HG03097 (cell line): ENCODE measurements around the gene MXRA7.
"Not testable (repeated sequence)": the region's sequence is repeated elsewhere in the genome, so short reads cannot be mapped to it uniquely, and the experiment has no call there.

Experiments
- ATAC-seq: cut with Tn5 transposase; IDR thresholded peaks from one replicate; pipeline ENCODE4 v1.9.1; 2021; ENCODE audit not compliant: unreplicated experiment, low FRiP score

MXRA7 gene, protein sequence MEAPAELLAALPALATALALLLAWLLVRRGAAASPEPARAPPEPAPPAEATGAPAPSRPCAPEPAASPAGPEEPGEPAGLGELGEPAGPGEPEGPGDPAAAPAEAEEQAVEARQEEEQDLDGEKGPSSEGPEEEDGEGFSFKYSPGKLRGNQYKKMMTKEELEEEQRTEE

DNA sequence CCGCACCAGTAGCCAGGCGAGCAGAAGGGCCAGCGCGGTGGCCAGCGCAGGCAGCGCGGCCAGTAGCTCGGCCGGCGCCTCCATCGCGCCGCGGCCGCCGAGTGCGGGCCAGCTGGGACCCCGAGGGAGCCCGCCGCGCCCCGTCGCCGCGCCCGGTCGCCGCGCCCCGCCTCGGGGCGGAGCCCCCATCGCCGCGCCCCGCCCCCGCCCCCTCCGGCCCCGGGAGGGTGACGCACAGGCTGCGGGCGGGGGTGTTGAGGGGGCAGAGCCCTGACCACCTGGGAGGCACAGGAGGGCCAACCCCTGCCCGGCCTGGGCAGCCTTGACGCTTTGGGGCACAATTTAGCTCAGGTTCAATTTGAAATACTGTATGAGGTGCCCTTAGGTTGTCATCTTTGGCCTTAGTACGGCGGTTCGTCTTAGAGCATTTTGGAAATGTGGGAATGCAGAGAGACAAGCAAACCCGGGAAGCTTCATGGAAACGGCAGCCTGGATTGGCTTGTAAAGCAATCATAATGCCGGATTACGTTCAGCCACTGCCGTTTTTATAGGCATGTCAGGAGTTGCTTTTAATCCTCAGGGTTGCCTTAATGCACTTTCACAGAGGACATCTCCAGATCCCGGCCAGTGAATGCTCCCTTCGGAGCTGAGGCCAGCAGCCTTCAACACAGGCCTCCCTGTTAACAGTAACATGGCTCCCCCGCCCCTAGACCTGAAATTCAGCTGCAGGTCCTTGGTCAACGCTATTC lies at the start of gene MXRA7:
Gene MXRA7, minus strand, starts transcription at position 103 of the 749 bp plus-strand sequence. Its CDS starts 19 bp downstream, at position 84.
- ATAC-seq, result no peak

DNA sequence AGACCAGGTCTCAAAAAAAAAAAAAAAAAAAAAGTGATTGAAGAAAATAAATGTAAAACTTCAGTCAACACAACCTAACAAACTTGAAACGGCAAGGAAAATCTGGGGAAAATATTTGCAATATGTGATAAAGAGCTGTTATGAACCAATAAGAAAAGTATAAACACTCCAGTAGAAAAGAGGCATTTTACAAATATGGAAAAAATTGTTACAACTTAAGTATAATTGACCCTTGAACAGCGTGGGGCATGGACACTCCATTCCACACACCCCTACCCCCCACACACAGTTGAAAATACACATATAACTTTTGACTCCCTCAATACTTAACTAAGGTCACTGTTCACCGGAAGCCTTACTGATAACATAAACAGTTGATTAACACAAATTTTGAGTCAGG lies 47.8 kb upstream of the MXRA7 start:
- no peak for ATAC-seq

DNA sequence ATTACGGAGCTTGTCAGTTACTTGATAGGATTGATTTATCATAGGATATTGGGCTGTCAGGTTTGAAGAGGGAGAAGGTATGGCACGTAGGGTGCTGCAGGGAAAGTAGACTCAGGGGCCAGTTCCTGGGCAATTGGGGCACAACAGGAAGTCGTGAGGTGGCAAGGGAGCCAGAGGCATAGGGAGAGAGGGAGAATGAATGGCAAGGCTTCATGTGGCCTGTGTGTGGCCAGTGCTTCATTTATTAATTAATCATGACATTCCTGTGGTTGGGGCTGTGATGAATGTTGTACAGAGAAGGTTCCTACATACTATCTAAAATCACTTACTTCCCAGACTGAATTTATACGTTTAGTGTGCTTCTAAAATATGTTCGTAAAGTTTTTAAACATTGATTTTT lies 46.5 kb upstream of the MXRA7 start:
- no peak for ATAC-seq

DNA sequence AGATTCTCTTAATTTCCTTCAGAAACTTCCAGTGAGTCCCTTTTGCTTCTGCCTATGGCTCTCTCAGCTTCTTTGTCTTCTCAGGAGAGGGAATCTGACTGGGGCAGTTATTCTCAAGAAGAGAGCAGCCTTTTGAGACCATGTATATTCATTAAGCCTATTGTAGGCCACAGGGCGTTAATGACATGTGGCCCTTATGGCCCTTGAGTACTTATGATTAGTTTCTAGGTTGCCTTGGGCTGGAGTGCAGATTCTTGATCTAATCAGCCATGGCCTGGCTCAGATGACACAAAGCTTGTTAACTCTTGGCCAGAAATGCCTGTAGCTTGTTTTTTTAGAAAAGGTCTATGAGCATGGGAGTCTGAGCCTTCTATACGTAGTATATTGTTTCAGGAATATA lies 44.5 kb upstream of the MXRA7 start:
- no peak for ATAC-seq

DNA sequence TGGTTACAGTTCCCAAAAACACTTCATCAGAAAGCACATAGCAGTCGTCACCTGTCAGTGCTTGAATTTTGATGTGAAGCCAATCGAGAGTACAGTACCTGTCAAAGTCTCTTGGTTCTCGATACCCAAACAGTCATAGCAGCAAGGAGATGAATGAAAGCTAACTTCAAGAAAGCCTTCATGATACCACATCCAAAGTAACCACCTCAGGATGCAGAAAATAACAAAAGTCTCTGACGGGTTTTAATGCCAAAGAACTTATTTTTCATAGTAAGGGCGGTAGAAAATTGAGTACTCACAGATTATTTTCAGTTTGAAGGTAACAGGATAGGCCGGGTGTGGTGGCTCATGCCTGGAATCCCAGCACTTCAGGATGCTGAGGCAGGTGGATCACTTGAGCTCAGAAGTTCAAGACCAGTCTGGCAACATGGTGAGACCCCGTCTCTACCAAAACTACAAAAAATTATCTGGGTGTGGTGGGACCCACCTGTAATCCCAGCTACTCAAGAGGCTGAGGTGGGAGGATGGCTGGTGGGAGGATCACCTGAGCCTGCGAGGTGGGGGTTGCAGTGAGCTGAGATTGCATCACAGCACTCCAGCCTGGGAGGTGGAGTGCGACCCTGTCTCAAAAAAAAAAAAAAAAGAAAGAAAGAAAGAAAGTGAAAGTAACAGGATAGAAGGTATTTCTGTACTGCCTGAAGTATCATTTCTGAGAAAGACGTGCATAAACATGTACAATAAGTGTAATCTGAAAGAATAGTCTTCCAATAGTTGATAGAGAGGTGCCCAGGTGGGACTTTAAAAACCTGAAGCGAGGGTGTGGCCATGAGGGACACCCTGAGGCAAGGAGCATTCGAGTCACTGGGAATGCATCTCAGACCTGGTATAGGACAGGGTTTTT lies 42.5 kb upstream of the MXRA7 start:
- ATAC-seq, result no peak

DNA sequence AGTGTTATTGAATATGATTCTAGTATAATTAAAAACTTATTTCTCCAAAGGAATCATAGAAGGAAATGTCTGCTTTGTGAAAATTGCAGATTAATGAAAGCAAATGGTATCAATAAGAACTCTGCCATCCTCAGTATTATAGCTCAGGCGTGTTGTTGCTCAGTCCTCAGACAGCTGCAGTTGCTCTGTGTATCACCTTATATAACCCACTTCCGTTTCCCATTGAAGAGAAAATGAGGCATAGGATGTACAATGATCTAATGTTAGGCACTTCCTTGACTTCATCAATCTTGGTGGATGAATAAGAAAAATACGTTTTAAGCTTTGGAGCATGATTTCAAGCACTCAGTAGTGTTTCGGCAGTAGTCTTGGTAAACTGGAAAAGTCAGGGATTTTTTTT lies 41.2 kb upstream of the MXRA7 start:
- no peak for ATAC-seq

DNA sequence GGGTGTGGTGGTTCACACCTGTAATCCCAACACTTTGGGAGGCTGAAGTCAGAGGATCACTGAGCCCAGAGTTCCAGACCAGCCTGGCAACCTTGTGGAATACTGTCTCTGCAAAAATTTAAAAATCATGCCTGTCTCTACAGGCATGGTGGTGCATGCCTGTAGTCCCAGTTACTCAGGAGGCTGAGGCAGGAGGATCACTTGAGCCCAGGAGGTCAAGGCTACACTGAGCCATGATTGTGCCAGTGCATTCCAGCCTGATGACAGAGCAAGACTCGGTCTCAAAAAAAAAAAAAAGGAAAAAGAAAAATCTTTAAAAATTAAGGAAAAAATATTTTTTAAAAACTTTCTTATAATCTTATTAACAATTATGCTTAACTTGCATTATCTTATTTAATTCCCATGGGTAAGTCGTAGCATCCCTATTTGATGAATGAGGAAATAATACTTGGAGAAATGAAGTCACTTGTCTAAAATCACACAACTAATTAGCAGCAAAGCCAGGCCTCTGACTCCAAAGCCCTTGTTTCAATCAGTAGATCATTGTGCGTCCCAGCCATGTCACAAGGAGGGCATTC lies 40.7 kb upstream of the MXRA7 start:
- no peak for ATAC-seq

DNA sequence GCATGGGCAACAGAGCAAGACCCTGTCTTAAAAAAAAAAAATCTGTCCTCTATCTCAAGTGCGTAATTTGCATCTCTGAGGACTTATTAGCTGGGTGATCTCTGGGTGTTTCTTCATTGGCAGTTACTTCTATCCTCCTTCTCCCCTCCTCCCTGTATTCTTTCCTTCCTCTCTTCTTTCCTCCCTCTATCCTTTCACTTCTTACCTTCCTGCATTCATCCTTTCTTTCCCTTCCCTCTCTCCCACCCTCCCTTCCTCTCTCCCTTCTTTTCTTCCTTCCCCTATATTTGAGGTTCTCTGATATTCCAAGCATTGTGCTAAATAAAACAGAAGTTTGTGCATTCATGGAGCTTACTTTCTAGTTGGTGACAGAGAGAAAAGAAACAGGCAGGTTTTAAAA lies 37.9 kb upstream of the MXRA7 start:
- no peak for ATAC-seq

DNA sequence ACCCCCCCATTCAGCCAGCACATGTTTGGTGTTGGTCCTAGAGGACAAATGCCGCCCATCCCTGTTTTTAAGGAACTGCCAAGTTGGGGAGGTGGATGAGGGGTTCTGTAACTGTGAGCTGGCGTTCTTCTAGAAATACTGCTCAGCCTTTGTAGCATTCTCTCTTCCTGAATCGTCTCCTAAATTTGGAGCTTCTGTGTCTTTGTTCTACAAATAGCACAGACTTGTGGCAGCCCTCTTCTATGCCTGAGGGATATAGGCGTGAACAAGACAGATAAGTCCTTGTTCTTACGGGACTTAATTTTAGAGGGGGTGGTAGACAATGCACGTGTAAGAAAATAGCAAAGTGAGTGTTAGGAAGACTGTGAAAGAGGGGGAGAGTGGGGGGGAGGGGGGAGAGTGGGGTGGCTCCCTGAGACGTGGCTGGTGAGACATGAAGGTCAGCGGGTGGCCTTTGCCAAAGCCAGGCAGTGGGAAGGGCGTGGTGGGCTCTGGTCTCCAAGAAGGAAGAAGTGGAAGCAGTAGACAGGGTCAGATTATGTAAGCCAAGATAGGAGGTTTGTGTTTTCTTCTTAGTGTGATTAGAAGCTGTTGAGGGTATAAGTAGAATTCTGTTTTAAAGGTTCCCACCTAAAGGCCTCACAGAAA lies 37.1 kb upstream of the MXRA7 start:
- no peak for ATAC-seq

DNA sequence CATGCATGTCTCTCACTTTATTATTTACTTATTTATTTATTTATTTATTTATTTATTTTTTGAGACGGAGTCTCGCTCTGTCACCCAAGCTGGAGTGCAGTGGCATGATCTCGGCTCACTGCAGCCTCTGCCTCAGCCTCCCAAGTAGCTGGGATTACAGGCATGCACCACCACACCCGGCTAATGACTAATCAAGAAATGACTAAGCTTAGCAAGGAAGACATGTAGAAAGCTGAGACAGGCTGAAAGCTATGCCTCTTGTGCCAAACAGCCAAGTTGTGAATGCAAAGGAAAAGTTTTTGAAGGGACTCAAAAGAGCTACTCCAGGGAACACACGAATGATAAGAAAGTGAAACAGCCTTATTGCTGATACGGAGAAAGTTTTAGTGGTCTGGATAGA lies 35.0 kb upstream of the MXRA7 start:
- ATAC-seq, result not testable (repeated sequence)

DNA sequence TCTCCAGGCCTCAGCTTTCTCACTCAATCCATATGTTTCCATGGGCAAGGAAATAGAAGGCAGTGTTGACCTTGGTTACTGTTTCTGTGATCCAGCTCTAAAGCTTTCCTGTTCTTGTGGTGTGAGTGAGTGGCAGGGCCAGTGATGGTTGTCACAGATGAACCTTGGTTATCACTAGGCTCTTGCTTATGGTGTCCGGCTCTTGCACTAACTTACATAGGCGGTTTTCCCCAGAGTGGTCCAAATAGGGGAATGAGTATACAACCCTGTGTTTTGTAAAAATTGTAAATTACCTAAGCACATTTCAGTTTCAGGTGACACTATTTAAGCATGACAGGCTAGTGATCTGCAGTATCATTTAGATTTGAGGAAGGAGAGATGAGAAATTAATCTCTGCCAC lies 34.0 kb upstream of the MXRA7 start:
- no peak for ATAC-seq

DNA sequence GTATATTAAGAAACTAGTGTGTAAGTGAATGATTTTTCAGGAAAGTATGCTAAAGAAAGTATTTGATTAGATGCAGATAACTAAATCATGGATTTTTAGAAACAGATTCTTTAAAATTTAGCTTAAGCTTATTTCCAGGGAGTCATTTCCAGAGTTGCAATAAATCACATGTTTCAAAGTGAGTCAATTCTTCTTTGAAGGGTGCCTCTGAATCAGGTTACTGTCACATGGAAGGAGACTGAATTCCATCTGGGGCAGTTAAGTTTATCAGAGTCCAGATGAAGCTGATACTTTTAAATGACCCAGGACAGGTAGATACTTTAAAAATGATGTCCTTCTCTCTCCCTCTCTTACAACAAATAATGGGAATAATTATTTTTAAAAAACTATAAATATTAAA lies 32.2 kb upstream of the MXRA7 start:
- no peak for ATAC-seq

DNA sequence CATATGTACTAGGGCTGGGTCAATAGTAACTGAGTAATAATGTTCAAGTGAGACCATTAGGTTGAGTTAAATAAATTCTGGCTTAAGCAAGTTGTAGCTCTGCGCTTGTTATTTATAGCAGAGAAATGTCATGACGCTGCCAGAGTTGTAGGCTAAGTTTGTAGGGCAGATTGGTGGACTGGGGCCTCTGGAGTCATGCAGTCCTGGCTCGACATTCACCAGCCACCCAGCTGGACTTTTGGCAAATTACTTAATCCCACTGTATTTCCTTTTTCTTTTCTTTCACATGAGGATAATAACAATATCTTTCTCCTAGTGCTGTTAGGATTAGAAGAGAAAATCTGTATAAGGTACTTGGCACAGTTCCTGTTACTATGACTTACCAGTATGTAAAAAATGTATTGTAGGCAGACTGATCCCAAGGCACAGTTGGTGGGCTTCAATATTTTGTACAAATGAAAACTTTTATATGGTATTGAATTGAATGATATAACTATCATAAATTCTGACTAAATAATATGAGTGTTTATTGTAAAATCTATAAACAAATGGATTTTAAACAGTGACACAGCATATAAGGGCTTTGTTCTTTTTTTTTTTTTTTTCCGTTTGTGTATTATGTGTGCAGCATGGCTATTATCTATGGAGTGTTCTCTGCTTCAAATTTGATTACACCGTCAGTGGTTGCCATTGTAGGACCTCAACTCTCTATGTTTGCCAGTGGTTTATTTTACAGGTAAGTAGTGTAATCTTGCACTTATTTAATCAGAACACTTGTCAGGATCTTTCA lies 29.8 kb upstream of the MXRA7 start:
- ATAC-seq, result no peak

DNA sequence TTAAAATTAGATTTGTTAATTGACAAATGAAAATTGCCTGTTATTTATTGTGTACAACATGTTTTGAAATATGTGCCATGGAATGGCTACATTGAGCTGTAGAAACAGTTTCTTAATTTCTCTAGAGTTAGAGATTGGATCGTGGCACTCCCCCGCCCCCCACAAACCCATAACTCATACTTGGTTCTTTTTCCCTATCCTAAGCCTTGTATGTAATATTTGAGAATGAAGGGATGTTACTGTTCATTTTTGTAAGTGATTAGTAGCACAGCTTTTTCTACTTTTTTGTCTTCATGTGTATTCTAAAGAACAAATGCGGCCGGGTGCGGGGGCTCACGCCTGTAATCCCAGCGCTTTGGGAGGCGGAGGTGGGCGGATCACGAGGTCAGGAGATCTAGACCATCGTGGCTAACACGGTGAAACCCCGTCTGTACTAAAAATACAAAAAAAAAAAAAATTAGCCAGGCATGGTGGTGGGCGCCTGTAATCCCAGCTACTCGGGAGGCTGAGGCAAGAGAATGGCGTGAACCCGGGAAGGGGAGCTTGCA lies 28.9 kb upstream of the MXRA7 start:
- not testable (repeated sequence) for ATAC-seq

DNA sequence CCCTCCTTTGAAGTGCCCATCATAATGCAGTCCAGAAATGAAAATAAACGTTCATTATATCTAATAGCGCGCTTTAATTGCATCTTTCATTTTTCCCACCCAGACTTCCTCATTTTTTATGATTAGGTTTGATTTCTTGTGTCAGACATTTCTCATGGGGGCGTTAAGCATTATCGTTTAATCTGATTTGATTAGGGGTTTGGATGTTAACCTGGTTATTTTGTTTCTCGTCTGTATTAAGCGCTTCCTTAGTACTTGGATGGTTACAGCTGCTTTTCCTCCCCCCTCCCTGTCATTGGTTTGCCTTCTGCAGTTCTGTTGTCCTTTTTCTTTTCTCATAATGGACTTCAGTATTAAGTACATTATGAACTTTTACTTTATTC lies 27.7 kb upstream of the MXRA7 start:
- ATAC-seq, result no peak

DNA sequence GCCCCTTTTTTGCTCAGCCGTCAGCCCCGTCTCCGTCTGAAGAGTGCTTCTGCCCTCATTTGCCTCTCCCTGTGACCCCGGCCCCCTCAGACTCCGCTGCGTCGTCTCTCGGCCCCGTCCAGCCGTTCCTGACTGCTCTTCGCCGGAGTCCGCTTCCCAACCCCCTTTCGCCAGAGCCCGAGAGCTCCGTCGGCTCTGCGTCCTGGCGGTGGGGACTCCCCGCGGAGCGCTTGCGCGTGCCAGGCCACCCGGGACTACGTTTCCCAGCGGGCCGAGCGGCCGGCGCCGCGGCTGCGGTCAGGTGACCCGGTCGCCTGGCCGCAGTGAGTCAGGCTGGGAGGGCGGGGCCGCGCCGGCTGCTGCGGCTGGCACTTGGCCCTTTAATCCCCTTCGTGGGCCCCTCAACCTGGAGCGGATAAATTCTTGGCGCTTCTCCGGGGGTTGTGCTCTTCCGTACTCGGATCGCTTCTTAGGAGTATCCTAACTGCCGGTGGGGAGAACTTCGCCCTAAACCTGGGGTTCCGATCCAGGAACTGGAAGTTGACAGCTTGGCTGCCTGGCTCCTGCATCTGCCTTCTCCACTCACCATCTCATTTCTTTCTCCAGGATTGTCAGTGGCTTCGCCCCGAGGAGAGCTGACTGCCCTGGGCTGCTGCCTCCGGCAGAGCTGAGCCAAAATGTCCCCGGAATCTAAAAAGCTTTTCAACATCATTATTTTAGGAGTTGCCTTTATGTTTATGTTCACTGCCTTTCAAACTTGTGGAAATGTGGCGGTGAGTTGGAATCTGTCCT lies 27.1 kb upstream of the MXRA7 start, which contains the start of gene MFSD11:
Gene MFSD11, plus strand, starts transcription at position 444 of the 792 bp plus-strand sequence. Its CDS starts 234 bp downstream, at position 678.
- peak; percentile 46 for ATAC-seq

DNA sequence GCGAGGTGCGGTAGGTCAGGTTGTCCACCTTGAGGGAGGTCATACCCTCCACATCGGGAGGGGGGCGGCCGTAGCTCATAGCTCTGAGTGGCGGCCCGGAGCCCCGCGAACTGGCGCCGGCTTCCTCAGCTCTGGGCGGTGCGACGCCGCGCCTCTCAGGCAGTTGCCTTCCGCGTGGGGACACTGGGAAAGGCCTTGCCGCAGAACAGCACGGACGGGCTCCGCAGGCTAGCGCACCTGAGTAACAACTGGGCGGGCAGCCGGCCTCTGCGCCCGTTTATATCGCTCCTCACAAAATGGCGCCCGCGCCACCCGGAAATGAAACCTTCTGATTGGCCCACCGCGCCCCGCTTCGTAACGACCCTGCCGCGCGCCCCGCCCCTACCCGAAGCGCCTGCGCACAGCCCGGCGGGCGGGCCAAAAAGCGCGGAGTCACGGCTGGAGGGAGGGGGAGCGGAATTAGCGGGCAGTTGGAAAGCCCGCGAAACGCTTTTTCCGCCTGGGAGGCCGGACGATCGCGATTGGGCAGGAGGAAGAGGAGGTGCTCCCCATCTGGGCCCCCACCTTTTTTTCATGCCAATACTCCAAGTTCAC lies 26.4 kb upstream of the MXRA7 start, which contains the start of gene SRSF2:
Gene SRSF2, minus strand, starts transcription at position 250 of the 594 bp plus-strand sequence. Its CDS starts 171 bp downstream, at position 79.
- ATAC-seq, result peak; percentile 66
